Psoas muscle (tissue), 8 donors: ENCODE measurements around the gene APPL2. TPM values are rescaled to one million over a fixed set of nuclear protein-coding genes. Genes with fewer than 3 reads are reported as not detected.

Source experiments
- ATAC-seq, 4 donors: fragments of 200-7000 bp; cut with Tn5 transposase; one replicate each; pipeline ENCODE4 v1.9.1; 2020; ENCODE audit warnings: moderate library complexity in 3 of 4, mild to moderate bottlenecking in 2 of 4
- DNase-seq, 2 donors: peaks; one replicate each; pipeline ENCODE4 v3.0.0-alpha.2; 2020
- H3K27ac ChIP-seq: fragments of 200-600 bp; one replicate; pipeline ENCODE4 v1.8.0; 2022
- H3K27me3 ChIP-seq, 3 donors: fragments of 200-600 bp in 1 of 3; one replicate each; pipeline versions ENCODE4 v1.6.1 to v1.8.0; 2013 to 2022; ENCODE audit warnings: low read length in 2 of 3, mild to moderate bottlenecking in 2 of 3, moderate library complexity in 1 of 3; ENCODE audit not compliant: insufficient read depth in 3 of 3
- H3K36me3 ChIP-seq, 2 donors: fragments of 200-600 bp in 1 of 2; one replicate each; pipeline versions ENCODE4 v1.6.1 to v1.8.0; 2013 to 2022; ENCODE audit warnings: low read depth in 1 of 2, mild to moderate bottlenecking in 1 of 2, moderate library complexity in 1 of 2; ENCODE audit not compliant: insufficient read depth in 1 of 2
- H3K4me1 ChIP-seq: fragments of 200-600 bp; one replicate; pipeline ENCODE4 v1.8.0; 2022
- H3K4me3 ChIP-seq: fragments of 200-600 bp; one replicate; pipeline ENCODE4 v1.8.0; 2022; ENCODE audit warnings: mild to moderate bottlenecking
- H3K9me3 ChIP-seq: fragments of 200-600 bp; one replicate; pipeline ENCODE4 v1.8.0; 2022
- WGBS, 3 donors: extraction: QIAGEN DNeasy Blood & Tissue Kit; methylation state at CpG; one replicate each; pipeline versions ENCODE4 v1.1.6 to v1.1.7; 2013; 5-methylcytosine and 5-hydroxymethylcytosine counted together
- intact Hi-C, 2 donors: fragments of 100-400 bp; cut with DNase I; formaldehyde crosslinking; loops; one replicate each; pipeline versions ENCODE4 v1.11.0 to v1.14.2; 2022
- polyA plus RNA-seq, 3 donors: library from polyadenylated mRNA; stranded (reverse); fragments of 200-250 nt; gene quantifications; one replicate each; pipeline ENCODE4 v1.2.3, GENCODE V29; 2013
- total RNA-seq, 4 donors: library from RNA; stranded (reverse); fragmentation: NEBNext Ultra II Directional in 2 of 4; extraction: Animal tissue kit (Norgen Biotek cat#: 25700) in 2 of 4; gene quantifications; one replicate each; pipeline versions ENCODE4 v1.2.1 to v1.2.4, GENCODE V29; 2021 to 2023
- TF ChIP-seq, protein P1 (sequence below): fragments of 200-600 bp; IDR thresholded peaks from one replicate; pipeline ENCODE4 v1.8.0; 2022; ENCODE audit warnings: antibody characterized with exemption
- donor health status: healthy with polysubstance abuse.
- donor health status: DM: no; HTN: no; CAD: no; lungs with moderate emphysema.
- donor health status: Bipolar disorder and iron deficiency.
- donor health status: healthy.
- donor health status: DM: yes; HTN: yes; CAD: no.
- donor health status: DM: no; HTN: no; CAD: no.
- donor health status: DM: no; HTN: no; CAD: no.
- donor health status: DM: yes; HTN: yes; CAD: no.

The APPL2 gene
- total and polyA plus RNA-seq, 7 donors, result 7.3 to 14.8 (median 10.4) TPM

- ATAC-seq (peak; percentile 89 to 94 (median 91)), DNase-seq (peak; percentile 62 to 63)
- TF ChIP-seq, protein P1, sequence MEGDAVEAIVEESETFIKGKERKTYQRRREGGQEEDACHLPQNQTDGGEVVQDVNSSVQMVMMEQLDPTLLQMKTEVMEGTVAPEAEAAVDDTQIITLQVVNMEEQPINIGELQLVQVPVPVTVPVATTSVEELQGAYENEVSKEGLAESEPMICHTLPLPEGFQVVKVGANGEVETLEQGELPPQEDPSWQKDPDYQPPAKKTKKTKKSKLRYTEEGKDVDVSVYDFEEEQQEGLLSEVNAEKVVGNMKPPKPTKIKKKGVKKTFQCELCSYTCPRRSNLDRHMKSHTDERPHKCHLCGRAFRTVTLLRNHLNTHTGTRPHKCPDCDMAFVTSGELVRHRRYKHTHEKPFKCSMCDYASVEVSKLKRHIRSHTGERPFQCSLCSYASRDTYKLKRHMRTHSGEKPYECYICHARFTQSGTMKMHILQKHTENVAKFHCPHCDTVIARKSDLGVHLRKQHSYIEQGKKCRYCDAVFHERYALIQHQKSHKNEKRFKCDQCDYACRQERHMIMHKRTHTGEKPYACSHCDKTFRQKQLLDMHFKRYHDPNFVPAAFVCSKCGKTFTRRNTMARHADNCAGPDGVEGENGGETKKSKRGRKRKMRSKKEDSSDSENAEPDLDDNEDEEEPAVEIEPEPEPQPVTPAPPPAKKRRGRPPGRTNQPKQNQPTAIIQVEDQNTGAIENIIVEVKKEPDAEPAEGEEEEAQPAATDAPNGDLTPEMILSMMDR, result no peak
- H3K9me3 ChIP-seq, result no peaks in the 10 kb centered on the region
- peaks cover 6 to 43% of the 10 kb centered on the region in 2 donors for H3K36me3 ChIP-seq
- H3K4me3 ChIP-seq, result peak overlapping the region; percentile 8
- H3K4me1 ChIP-seq, result peaks cover 34% of the 10 kb centered on the region
- intact Hi-C loops, result no loop called here
- 17 to 58% (median 34%) methylated on average over 8 of the region's 8 CpGs for WGBS, 3 donors
- no peaks in the 10 kb centered on the region for H3K27me3 ChIP-seq
- H3K27ac ChIP-seq, result peak overlapping the region; percentile 64
These were observed 9.8 kb downstream of the APPL2 start for GRCh38 chr12:105226219-105226618.

- intact Hi-C loops, result no loop called here
- 72 to 83% (median 73%) methylated on average over 5 of the region's 5 CpGs for WGBS, 3 donors
- Histone ChIP-seq H3K4me3 (no peak overlapping the region), H3K36me3 (peaks cover 6 to 49% of the 10 kb centered on the region in 2 donors), H3K9me3 (no peaks in the 10 kb centered on the region), H3K4me1 (peaks cover 29% of the 10 kb centered on the region), H3K27ac (peak overlapping the region; percentile 64), H3K27me3 (no peaks in the 10 kb centered on the region)
- DNase-seq, result no peak
- TF ChIP-seq, protein P1, result no peak
- no peak for ATAC-seq
These were observed 10.4 kb downstream of the APPL2 start for GRCh38 chr12:105225505-105226015.

- intact Hi-C loops, result no loop called here
- 89 to 98% (median 93%) methylated on average over 4 of the region's 4 CpGs for WGBS, 3 donors
These were observed 11.6 kb downstream of the APPL2 start for GRCh38 chr12:105224399-105224798.

GRCh38 chr12:105223884-105224283 lies 12.1 kb downstream of the APPL2 start:
- TF ChIP-seq, protein P1, result no peak
- WGBS, 3 donors, result 92 to 94% (median 93%) methylated on average over 4 of the region's 4 CpGs
- H3K27me3 ChIP-seq, result no peaks in the 10 kb centered on the region
- H3K4me3 ChIP-seq, result no peak overlapping the region
- H3K4me1 ChIP-seq, result peaks cover 42% of the 10 kb centered on the region
- no peak for DNase-seq
- no peaks in the 10 kb centered on the region for H3K9me3 ChIP-seq
- H3K27ac ChIP-seq, result no peak overlapping the region
- intact Hi-C loops, result no loop called here
- peaks cover 6 to 43% of the 10 kb centered on the region in 2 donors for H3K36me3 ChIP-seq
- no peak for ATAC-seq

More at GRCh38 chr12:105224399-105224798, 11.6 kb downstream of the APPL2 start:
- ATAC-seq (no peak), DNase-seq (no peak)
- no peak overlapping the region for H3K27ac ChIP-seq
- no peaks in the 10 kb centered on the region for H3K27me3 ChIP-seq
- H3K9me3 ChIP-seq, result no peaks in the 10 kb centered on the region
- no peak overlapping the region for H3K4me3 ChIP-seq
- peaks cover 6 to 48% of the 10 kb centered on the region in 2 donors for H3K36me3 ChIP-seq
- TF ChIP-seq, protein P1, result no peak
- H3K4me1 ChIP-seq, result peaks cover 40% of the 10 kb centered on the region

DNA sequence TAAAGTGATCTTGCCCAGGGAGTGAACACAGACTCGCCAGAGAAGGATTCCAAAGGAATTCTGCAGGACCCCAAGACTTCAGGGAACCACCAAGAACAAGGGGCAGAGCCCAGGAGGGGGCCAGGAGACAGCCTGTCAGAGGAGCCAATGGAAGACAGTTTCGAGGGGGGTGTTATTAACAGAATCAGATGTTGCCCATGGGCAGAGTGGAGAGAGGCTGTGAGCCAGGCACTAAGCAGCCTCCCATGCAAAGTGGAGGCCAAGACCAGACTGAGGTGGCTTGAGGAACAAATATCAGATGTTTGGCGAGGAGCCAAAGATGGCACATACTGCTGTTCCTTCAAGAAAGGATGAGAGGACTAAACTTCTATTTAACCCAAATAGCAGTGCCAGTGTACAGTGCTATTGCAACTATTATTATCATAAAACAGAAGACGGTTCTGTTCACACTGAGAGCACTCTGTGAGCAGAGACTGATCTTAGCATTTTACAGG lies 12.6 kb downstream of the APPL2 start:
- no peaks in the 10 kb centered on the region for H3K9me3 ChIP-seq
- ATAC-seq (no peak), DNase-seq (no peak)
- intact Hi-C loops, result no loop called here
- no peak overlapping the region for H3K27ac ChIP-seq
- H3K4me3 ChIP-seq, result no peak overlapping the region
- H3K27me3 ChIP-seq, result no peaks in the 10 kb centered on the region
- H3K4me1 ChIP-seq, result peaks cover 47% of the 10 kb centered on the region
- H3K36me3 ChIP-seq, result peaks cover 3 to 38% of the 10 kb centered on the region in 2 donors
- WGBS, 3 donors, result 79 to 99% (median 83%) methylated on average over 4 of the region's 4 CpGs
- TF ChIP-seq, protein P1, result no peak
